Lower leg skin (tissue), 4 donors: ENCODE results near the gene PHF8. TPM values are rescaled to one million over a fixed set of nuclear protein-coding genes. Genes with fewer than 3 reads are reported as not detected.

ENCODE experiments used
- DNase-seq, 2 donors: peaks; one replicate each; pipeline ENCODE4 v3.0.0-alpha.2; 2019; ENCODE audit warnings: low spot score in 2 of 2
- H3K4me3 ChIP-seq: fragments of 200-600 bp; sonication (generic); 2 replicates; pipeline ENCODE4 v1.5.1; 2017; ENCODE audit warnings: mild to moderate bottlenecking, low read depth; ENCODE audit not compliant: poor library complexity, severe bottlenecking
- CTCF ChIP-seq, 3 donors: fragments of 450-650 bp; IDR thresholded peaks; one replicate each; pipeline ENCODE4 v1.5.1; 2016; ENCODE audit warnings: antibody characterized with exemption in 3 of 3, mild to moderate bottlenecking in 3 of 3, moderate library complexity in 2 of 3
- POLR2A ChIP-seq, 2 donors: fragments of 450-650 bp; IDR thresholded peaks; one replicate each; pipeline ENCODE4 v1.6.1; 2016 to 2017; ENCODE audit warnings: antibody characterized with exemption in 2 of 2, mild to moderate bottlenecking in 1 of 2, moderate library complexity in 1 of 2
- WGBS, 2 donors: methylation state at CpG; one replicate each; pipeline ENCODE4 v1.1.5; 2018; 5-methylcytosine and 5-hydroxymethylcytosine counted together
- intact Hi-C: fragments of 100-400 bp; cut with DNase I; formaldehyde crosslinking; loops from one replicate; pipeline ENCODE4 v1.15.0; 2023; ENCODE audit warnings: low total_unique reads
- total RNA-seq, 4 donors: library from RNA; depleted of rRNA; stranded (reverse); fragments of >200 nt; gene quantifications; one replicate each; pipeline ENCODE4 v1.1.0, GENCODE V29; 2016

PHF8 gene
- total RNA-seq, 4 donors from 2014 or later: 21.5 to 50.3 (median 30.5) TPM

GRCh38 chrX:54024350-54024749 is 19.9 kb downstream of the PHF8 start:
- no peak for TF ChIP-seq POLR2A (IDR thresholded peaks at IDR 0.05)
- TF ChIP-seq CTCF (IDR thresholded peaks at IDR 0.05): no peak
- H3K4me3 ChIP-seq: no peak overlapping the region
- 85 to 94% methylated on average over 5 of the region's 5 CpGs for WGBS, 2 donors
- intact Hi-C loops: no loop called here
- no peak for DNase-seq

DNA sequence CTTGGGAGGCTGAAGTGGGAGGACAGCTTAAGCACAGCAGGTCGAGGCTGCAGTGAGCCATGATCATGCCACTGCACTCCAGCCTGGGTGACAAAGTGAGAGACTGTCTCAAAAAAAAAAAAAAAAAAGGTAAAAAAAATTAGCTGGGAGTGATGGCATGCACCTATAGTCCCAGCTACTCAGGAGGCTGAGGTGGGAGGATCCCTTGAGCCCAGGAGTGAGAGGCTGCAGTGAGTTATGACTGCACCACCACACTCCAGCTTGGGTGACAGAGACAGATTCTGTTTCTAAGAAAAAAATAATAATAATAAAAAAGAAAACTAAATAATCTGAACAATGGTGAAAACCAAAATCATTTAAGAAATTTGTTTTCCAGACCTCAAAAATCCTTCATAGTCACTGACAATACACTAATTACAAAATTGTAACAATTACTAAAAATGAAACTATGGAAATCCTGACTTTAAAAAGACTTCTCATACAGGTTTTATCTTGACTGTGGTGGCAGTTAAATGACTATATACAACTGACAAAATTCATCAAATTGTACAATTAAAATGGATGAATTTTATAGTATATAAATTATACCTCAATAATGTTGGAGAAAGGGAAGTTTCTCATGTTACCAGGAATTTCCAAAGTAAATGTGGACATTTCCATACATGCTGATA is 31.3 kb downstream of the PHF8 start:
- intact Hi-C loops: no loop called here
- TF ChIP-seq CTCF (IDR thresholded peaks at IDR 0.05): no peak
- TF ChIP-seq POLR2A (IDR thresholded peaks at IDR 0.05): no peak
- DNase-seq: no peak
- 75 to 100% methylated on average over 1 of the region's 1 CpG for WGBS, 2 donors
- no peak overlapping the region for H3K4me3 ChIP-seq

DNA sequence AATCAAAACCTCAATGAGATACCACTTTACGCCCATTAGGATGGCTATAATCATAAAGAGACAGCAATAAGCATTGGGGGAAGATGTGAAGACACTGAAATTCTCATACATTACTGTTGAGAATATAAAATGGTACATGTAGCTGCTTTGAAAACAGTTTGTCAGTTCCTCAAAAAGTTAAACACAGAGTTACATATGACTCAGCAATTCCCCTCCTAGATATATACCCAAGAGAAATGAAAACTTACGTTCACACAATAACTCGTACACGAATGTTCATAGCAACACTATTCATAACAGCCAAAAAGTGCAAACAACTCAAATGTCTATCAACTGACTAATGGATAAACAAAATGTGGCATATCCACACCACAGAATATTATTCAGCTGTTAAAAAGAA is 36.6 kb downstream of the PHF8 start:
- no peak overlapping the region for H3K4me3 ChIP-seq
- DNase-seq: no peak
- 89 to 92% methylated on average over 4 of the region's 4 CpGs for WGBS, 2 donors
- TF ChIP-seq POLR2A (IDR thresholded peaks at IDR 0.05): no peak
- no peak for TF ChIP-seq CTCF (IDR thresholded peaks at IDR 0.05)
- intact Hi-C loops: no loop called here

DNA sequence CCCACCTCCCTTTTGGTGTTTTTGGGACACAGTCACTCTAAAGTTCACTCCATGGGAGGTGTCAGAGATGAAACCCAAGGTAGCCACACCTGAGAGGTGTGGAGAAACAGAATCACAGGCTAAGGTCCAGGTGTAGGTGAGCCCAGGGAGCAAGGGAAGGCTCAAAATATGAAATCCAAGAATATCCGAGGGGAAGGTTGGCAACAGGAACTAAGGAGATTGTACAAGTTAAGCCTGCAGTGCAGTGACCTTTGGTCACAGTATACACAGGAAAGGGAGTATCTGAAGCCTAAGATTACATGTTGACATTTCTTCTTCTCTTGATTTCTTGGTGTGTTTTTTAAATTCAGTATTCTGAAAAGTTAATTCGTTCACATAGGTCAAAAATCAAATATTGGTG is 46.5 kb downstream of the PHF8 start:
- TF ChIP-seq CTCF (IDR thresholded peaks at IDR 0.05): no peak
- no peak for TF ChIP-seq POLR2A (IDR thresholded peaks at IDR 0.05)
- no peak for DNase-seq
- intact Hi-C loops: no loop called here
- H3K4me3 ChIP-seq: no peak overlapping the region
- WGBS, 2 donors: 91 to 95% methylated on average over 2 of the region's 2 CpGs

- H3K4me3 ChIP-seq: no peak overlapping the region
- no peak for DNase-seq
- intact Hi-C loops: no loop called here
- 66 to 87% methylated on average over 4 of the region's 4 CpGs for WGBS, 2 donors
- TF ChIP-seq CTCF (IDR thresholded peaks at IDR 0.05) (no peak), POLR2A (IDR thresholded peaks at IDR 0.05) (no peak)
These were observed 51.7 kb downstream of the PHF8 start for GRCh38 chrX:53992589-53992988.

DNA sequence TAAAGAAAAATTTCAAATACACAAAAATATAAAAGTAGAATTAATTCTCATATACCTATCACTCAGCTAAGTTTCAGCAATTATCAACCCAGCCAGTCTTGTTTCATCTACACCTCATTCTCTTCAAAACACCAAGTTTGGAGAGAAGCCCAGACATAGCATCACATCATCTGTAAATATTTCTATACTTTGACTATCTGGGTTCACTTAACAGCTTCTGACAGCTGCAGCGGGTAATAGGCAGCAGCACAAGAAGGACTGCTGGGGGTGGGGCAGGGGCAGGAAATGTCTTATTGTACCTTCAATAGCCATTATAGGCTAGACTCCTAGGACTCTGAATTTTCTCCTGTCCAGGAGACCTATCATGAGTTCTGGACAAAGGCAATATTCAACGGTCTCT is 54.1 kb downstream of the PHF8 start:
- 72 to 88% methylated on average over 2 of the region's 2 CpGs for WGBS, 2 donors
- intact Hi-C loops: no loop called here
- DNase-seq: no peak
- no peak for TF ChIP-seq POLR2A (IDR thresholded peaks at IDR 0.05)
- TF ChIP-seq CTCF (IDR thresholded peaks at IDR 0.05): no peak
- no peak overlapping the region for H3K4me3 ChIP-seq
